Stimulated activated naive CD4-positive, alpha-beta T cell treated with Interleukin-2 at 50 U/mL for 16 hours (primary cell): ENCODE data around the gene PXN.
A peak's percentile ranks its signal among the peaks of the same experiment; 100 is the strongest.
"Not testable (repeated sequence)": the region's sequence is repeated elsewhere in the genome, so short reads cannot be mapped to it uniquely, and the experiment has no call there.

ENCODE experiments used
- DNase-seq: peaks from one replicate; lab custom pipeline; 2025; lab: John Stamatoyannopoulos, UW

The PXN gene

DNA sequence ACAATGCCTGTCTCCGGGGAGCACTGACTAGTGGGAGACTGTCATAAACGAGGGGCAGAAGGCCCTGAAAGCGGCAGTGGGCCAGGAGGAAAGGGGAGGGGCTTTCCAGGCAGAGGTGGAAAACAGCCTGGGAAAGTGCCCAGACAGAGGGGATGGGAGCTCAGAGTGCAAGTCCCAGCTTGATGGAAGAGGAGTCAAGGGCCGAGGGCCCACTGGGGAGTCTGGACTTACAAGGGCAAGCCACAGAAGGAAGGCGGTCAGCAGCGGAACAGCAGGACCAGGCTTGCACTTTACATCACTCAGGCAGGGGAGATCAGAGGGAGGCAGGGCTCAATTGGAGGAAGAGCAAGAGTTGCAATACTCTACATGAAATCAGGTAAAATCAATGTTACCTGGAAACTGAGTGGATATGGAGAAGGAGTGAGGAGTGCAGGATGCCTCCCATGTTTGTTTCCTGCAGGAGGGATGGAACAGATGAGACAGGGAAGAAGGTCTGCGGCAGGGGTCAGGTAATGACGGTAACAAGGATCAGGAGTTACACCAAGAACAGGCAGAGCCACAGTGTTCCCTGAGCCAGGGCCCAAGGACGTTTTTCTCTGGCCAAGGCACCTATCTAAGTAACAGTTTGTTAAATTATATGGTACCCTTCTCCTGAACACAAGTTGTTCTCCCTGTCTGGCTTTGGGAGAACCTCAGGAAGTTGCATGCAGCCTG, 23.8 kb downstream of the PXN start:
- no peak for DNase-seq

DNA sequence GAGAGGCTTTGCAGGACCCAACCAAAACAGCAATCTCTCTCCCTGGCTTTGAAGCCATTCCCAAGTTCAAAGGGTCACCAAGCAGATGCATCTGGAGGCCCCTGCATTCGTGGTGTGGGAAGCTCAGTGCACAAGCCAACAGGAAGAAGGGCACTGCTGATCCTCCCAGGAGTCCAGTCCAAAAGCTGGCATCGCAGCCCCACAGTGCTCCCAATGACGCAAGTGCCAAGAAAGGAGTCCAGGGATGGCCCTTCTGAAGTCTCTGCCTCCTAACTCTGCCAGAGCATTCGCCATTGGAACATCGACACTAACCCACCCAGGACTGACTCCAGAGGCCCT, 25.1 kb downstream of the PXN start:
- no peak for DNase-seq

DNA sequence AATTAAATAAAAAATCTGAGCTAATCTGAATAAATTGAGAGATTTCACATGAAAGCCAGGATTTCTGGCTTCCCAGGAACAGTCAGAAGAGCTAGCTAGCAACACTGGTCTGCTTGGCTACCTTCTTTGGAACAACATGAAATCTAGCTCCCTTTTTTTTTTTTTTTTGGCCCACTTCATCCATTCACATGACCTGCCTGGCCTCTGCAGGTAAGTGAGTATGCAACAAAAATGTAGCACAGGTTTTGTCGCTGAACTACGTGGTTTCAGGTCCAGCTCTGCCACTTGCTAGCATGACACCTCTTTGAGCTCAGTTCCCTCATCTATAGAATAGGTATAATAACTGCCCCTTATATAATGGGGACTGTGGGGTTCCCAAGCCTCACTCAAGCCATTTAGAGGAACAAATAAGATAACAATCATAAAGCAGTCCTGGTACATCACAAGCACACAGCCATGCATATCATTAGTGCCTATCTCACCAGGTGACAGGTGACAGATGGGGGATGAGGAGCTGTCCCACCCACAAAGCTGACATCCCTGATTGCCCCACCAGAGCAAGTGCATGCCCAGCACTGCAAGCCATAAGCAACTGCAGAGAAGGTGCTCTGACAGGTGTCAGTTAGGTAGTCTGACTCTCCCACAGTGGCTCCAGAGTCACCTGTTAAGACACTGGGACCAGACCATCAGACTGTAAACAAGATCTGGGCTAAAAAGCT, 25.6 kb downstream of the PXN start:
- no peak for DNase-seq

DNA sequence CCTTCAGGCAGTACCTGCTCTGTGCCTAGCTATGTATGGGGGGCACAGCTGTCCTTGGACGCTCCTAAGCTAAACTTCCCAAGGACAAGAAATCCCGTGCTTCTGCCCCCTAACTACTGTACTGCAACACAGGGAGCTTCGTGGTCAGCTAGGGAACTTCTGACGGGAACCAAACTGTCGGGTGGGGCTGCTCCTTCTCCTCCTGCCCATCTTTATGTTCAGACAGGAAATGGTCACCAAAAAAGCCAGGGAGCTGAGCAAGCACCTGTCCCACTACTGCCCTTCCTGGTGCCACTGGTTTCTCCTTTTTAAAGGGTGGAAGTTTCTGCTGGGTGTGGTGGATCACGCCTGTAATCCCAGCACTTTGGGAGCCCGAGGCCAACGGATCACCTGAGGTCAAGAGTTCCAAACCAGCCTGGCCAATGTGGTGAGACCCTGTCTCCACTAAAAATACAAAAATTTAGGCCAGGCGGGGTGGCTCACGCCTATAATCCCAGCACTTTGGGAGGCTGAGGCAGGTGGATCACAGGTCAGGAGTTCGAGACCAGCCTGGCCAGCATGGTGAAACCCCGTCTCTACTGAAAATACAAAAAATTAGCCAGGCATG, 26.6 kb downstream of the PXN start:
- no peak for DNase-seq

DNA sequence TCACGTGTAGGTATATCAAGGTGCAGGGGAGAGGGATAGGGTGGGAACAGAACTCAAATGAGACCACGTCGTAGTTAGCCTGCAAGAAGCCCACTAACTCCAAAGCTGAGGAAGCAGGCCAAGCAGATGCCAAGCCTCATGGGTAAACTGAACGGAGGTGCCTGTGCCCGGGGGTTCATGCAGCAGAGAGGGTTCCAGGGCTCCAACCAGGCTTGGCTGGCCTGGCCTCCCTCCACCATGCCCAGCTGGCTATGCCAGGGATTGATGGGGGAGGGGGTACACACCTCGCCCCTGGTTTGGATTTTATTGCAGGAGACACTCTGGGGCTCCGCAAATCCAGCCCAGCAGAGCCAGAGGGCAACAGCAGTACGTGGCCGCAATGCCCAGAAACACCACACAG, 27.3 kb downstream of the PXN start:
- DNase-seq = no peak

DNA sequence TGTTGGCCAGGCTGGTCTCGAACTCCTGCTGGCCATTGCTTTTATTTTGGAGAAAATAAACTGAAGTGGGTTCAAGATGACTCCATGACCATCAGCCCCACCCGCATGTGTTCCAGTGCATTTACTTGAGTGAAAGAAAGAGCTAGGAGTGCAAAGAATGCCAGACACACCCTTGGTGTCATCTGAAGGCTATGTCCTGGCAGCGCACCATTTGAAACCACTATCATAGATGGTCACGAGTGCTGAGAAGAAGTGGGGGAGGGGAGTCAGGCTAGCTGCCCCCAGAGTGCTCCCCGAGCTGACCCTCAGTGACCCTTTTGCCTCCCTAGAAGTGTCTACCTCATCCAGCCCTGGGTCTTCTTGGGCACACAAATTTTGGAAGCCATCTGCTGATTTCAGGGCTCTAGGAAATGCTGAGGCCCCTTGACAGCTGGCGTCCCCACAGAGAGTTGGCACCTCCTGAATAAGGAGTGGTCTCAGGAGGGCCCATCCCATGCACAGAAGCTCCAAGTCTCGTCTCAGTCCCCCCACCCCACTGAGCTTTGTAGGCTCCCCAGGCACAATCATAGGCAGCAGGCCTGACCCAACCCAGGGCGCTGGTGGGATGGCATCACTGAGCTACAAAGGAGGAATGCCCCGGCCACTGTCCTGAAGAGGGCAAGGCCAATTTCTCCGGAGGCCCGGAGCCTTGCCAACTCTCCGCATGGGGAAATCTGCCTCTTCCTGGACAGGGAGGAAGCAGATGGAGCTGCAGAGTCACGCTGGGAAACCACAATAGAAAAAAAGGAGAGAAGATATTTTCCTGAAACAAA, 28.0 kb downstream of the PXN start:
- DNase-seq = no peak

DNA sequence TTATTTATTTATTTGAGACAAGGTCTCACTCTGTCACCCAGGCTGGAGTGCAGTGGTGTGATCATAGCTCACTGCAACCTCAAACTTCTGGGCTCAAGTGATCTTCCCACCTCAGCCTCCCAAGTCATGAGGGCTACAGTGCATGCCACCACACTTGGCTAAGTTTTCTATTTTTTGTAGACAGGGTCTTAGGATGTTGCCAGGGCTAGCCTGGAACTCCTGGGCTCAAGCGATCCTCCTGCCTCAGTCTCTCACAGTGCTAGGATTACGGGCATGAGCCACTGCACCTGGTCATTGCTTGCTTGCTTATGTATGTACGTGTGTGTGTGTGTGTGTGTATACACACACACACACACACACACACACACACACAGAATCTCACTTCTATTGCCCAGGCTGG, 28.7 kb downstream of the PXN start:
- not testable (repeated sequence) for DNase-seq

DNA sequence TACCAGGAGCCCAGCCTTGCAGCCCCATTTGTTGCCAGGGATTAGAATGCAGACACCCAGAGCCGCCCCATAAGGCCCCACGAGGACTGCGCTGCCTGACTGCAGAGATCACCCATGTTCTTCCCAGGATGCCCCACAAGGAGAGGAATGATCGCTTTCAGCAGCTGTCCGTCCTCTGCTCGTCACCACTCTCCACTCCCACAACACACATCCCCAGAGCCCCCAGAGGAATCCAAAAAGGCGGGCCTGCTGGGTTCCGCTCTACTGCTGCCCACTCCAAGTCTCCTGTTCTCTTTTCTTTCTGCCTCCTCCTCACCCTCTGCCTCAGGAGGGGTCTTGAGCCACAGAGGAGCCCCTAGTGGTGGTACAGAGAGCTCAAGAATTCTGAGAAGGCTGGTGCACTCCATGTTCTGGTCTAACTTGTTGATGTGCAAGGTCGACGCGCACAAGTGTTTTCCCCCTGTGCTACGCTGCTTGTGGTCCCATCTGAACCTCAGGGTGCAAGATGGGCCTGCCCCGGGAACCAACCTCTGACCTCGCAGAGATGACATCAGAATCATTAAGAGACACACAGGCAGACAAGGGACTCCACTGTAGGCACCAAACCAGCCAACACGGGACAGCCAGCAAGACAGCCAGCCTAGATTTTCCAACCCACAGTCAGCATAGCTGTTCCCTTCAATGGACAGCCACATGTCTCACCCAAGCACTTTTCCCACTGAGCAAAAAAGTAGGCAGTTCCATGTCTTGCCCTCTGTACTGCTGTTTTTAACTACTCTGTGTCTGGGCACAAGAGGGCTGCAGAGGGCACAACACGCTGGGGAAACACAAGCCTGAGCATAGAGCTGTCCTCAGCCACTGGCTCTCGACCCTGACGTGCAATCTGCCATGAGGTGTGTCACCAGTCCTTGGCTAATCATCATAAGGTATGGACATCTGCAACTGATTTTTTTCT, 29.9 kb downstream of the PXN start:
- no peak for DNase-seq

DNA sequence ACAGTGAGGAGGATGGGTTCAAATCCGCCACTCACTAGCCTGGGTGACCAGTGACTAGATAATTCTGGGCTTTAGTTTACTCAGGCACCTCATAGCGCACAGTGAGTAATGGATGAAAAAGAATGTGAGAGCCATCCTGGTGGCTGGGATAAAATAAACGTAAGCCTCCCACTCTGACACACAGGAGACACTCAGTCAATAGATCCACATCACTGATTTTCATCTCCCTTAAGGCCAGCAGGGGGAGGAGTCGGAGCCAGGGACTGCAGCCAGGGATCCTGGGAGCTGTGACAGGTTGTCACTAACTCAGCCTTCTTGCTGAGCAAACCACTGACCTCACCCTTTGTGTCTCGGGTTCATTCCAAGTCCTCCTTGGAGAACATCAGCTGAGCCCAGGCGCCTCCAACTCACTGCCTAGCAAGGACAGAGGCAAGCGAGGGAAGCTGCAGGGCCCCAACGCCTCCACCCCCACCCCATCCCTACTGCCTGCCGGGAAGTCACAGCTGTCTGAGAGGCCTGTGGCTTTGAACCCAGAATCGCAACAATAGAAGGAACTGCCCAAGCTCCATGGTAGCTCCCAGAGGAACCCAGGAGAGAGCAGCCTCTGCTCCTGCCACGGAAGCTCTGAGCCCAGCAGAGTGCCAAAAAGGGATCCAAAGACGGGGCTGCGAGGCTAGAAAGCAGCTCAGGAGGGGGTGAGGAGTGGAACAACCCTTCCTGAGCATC, 30.7 kb downstream of the PXN start:
- no peak for DNase-seq

DNA sequence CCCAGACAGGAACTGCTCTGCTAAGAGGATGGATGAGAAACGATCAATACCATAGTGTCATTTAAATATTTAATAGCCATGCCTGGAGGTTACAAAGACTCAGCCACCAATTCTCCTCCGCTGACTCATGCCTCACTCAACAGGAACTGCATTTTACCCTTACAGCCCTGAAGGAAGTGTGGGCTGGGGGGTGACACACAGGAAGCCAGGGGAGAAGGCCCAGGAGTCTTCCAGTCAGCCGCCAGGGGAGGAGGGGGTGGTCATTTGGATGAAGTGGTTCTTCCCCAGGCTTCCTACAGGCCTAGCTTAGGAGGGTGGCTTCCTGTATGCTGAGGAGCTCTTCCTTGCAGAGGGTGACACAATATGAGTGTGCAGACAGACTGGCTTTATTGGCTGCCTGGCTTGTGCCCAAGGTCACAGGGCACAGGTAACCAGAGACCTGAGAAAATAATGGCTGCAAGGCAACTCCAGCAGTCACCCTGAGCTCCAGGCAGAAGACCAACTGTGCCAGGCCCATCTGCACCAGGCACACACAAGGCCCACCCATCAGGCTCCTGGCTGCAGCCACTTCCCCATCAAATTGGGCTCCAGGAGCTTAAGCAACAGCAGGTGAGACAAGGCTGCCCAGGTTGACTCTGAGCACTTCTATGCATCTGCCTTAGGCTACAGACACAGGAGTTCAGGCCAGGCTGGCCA, 34.1 kb downstream of the PXN start:
- peak; percentile 79 for DNase-seq

DNA sequence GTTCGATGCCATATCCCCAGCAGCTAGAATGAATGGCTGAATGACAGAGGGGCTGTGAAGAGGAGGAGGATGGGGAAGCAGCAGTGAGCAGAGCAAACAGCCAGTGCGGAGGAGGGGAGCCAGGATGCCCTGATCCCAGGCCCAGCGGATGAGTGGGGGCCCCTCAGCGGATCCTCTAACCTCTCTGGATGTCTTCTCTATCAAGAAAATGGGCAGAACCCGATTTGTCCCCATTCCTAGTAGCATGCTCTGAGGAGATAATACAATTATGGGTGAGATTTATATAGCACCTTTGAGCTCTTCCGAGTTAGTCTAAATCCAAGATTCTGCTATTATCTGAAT, 34.6 kb downstream of the PXN start:
- no peak for DNase-seq

DNA sequence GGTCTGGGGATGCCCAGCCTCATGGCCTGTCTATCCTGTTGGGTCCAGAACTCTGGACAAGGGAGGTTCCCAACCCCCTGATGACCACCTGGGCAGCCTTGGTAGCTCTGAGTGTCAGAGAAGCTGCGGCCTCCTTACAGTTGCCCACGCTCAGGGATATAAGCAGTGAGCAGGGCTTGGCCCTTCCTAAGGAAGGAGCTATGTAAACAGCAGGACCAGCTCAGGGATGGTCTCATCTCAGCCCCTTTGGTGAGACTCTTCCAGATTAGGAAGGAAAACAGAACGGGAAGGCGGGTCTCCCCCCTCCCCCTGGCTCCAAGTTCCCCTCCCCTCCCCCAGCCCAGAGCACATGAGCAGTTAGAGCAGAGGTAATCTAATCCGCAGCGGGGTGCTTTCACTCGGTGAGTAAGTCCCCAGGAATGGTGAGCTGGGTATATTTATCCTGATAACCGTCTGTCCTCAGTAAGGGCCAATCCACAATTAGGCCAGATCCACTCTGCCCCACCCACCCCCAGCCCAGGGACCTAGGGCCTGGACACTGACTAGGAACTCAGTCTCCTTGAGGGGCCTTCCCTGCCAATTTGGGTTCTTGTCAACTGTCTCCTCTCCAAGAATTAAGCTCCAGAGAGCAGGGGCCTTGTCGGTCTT, 35.1 kb downstream of the PXN start:
- DNase-seq = no peak

DNA sequence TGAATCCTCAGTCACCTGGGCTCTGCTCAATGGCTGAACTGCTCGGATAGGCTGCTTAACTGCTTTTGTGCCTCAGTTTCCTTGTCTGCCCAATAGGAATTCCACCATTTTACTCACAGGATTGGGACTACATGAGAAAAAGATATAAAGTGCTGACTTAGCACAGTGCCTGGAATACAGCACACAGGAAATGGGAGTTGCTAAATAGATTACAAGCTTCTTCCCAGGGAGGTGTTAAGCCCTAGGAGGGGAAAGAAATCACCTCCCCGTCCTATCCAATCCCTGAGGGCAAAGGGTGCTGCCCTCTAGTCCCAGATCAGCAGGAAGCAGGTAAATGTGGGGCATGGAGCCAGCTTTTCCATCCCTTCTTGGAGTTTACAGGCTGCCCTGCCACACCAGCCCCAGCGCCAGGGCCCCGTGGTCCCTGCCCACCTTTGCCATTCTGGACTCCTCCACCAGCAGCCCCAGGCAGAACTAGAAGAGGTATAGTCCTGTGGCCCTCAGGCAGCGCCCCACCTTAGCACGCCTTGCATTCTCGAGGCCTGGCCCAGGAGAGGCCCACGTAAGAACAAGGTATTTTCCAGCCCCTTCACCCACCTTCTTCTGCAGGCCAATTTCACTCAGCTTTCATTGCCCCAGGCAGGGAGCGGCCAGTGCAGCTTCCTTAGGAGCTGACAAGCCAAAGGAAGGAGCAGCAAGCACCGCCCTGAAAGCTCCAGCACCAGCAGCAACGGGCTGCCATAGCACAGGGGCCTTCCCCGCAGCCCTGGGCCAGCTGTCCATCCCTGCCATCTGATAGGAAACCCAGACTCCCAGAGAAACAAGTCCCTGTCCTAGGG, 35.8 kb downstream of the PXN start:
- DNase-seq = no peak

DNA sequence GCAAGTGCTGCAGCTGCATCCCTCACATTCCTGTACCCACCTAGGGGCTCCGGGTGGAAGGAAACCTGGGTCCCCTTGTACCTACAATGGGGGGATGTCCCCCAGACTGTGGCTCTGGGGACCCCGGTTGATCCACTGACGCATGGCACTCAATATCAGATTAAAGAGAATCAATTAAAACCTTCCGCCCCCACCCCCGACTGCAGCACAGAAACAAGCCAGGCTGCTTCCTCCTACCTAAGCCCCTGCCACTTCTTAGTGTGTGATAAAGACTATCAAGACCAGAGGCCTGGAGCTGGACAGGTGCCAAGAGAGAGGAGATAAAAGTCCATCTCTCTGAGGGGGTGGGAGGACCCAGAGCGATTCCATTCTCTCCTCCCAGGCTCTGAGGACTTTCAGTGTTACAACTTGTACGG, 36.5 kb downstream of the PXN start:
- DNase-seq = no peak

DNA sequence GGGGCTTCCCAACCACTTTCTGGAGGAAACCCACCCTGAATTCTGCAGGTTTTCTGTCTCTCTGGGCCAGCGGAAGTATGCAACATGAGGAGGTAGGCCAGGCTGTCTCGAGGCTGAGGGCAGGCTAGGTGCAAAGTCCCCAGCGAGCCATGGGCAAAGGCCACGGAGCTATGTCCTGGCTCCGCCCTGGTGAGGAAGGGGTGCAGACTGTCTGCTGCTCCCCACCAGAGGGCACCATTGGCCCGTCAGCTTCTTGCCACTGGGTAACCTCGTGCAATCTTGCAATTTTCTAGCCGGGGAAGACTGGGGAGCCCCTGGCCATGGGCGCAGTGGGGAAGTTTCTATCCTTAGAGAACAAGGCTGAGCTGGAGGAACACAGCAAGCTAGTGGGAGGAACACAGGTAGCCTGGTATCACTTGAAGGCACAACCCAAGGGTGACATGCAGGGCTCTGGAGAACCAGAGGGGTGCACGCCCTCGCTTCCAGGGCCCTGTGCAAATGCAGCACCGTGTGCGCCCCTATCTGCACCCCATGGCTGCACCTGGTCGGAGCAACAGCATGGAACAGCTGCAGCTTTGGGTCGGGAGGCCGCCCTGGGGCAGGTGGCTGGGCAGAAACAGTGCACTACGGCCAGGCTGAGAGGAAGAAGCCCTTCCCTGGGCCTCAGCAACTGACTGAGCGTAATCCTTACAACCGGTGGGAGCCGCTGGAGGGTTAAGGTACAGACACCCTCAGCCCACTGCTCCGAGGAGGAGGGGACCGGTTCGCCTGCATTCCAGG, 37.0 kb downstream of the PXN start:
- DNase-seq = peak; percentile 87

DNA sequence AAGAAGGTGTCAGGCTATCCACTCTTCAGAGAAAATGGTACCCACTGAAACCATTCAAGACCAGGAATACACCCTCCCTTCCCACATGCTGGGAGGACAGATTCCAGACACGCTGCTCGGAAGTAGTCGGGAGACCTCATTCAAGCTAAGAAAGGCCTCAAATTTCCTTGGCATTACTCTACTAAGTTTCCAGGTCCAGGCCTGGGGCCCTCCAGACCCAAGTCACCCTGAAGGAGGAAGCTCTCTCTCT, 37.6 kb downstream of the PXN start:
- no peak for DNase-seq

DNA sequence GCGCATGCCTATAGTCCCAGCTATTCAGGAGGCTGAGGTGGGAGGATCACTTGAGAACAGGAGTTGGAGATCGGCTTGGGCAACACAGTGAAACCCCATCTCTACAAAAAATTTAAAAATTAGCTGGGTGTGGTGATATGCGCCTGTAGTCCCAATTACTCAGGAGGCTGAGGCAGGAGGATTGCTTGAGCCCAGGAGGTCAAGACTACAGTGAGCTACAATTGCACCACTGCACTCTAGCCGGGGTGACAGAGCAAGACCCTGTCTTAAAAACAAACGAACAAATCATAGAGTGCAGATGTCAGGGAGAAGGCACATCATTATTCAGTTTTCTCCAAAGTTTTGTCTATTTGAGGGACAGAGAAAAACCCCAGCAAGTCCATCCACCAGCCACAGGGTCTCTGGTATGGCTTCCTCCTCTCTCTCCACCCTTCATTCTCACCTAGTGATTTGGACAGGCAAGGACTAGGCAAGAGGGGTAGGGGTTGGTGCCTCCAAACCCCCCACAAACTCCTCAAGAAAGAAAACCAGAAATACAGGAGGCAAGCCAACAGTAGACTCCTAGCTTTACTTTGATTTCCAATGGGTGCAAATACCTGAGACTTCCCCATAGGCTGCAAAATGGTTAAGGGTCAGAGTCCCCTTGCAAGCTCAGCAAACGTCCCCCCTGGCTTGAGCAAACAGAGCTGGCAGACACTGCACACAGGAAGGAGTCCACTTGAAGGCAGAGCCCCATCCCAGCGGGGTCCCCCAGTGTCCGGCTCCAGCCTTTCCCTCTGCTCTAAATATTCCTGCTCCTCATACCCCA, 38.1 kb downstream of the PXN start:
- no peak for DNase-seq
